ENCODE results near the gene NOS1.
"Not testable (repeated sequence)": the region's sequence is repeated elsewhere in the genome, so short reads cannot be mapped to it uniquely, and the experiment has no call there.

The NOS1 gene

DNA sequence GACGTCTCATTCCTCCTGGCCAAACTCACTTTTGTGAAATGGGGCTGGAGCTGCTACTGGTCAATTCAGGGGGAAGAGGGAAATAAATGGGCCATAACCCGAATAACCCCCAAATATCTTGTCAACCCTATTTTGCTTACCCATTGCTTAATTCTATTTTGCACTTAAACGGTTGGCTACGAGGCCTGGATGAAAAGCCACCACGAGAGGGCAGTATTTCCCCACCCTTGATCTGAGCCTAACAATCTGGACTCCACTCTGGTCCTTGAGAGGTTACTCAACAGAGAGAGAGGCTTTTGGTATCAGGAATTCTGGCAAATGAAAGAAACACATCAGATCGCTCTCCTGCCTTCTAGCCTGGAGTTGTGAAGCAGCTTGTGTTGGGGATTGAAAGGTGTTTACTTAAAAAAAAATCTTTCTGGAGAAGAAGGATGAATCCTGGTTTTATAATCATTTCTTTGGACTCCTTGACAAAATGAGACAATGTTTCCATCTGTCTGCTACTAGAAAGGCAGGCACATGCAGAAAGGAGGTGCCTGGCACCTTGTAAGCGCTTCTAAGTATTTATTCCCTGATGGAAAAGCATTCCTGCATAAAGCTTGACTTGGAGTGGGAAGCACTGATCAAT lies 148.7 kb downstream of the NOS1 start:
- no peak overlapping the region for H3K9ac ChIP-seq (ENCODE audit: low read depth, low read length)
- peaks cover 4% of the 10 kb centered on the region; the same call in 1 of the 2 replicates for H3K4me1 ChIP-seq (ENCODE audit: insufficient read depth, low read length)
- H3K36me3 ChIP-seq (ENCODE audit: insufficient read depth, low read length): no peaks in the 10 kb centered on the region
- H3K9me3 ChIP-seq (ENCODE audit: control insufficient read depth, insufficient read depth, low read length): no peaks in the 10 kb centered on the region

DNA sequence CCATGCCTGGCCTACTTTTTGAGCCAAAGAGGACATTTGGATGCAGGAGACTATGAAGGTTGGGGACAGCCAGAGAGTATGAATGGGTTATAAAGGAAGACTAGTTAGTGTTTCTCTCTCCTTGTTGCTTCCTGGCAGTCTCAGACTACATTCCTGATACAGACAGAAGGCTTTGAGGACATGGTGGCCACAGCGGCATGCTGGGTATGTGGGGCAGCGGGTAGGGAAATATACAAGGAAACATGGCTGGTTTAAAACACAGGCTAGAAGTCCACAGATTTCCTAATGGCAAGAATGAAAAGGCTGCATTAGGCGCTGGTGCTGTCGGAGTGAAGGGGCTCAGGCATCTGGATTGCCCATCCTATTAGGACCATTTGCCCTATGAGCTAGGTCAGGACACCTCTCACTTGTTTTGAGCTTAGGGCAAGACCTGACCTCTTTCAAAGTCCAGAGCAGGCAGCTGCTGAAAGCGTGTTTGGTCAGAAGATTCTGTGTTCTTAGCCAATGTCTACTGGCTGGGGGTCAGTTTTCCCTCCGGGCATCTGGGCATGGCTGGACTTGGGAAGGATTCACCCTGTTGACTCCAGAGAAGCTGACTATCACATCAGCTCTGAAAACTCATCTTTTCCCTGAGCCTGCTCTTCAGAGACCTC lies 151.0 kb downstream of the NOS1 start:
- no peaks in the 10 kb centered on the region for H3K9me3 ChIP-seq (ENCODE audit: control insufficient read depth, insufficient read depth, low read length)
- peaks cover 4% of the 10 kb centered on the region; the same call in 1 of the 2 replicates for H3K4me1 ChIP-seq (ENCODE audit: insufficient read depth, low read length)
- no peaks in the 10 kb centered on the region for H3K36me3 ChIP-seq (ENCODE audit: insufficient read depth, low read length)
- no peak overlapping the region for H3K9ac ChIP-seq (ENCODE audit: low read depth, low read length)

DNA sequence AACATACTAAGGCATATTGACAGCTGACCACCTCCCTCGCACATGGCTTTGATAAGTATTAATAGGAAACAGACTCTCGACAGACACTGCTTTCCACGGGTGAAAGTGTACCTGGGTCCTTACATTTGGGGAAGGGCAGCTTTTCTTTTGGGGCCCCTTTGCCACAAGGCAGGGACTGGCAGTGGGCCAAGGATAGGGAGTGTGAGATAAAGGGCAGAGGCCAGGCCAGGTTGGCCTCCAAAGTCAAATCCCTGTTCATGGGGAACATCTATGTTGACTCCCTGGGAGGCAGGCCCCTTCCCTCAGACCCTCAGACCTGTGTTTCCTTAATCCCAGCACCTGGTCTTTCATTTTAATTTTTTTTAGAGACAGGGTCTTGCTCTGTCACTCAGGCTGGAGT lies 151.8 kb downstream of the NOS1 start:
- Histone ChIP-seq H3K9me3 (ENCODE audit: control insufficient read depth, insufficient read depth, low read length) (no peaks in the 10 kb centered on the region), H3K4me1 (ENCODE audit: insufficient read depth, low read length) (peaks cover 4% of the 10 kb centered on the region; the same call in 1 of the 2 replicates), H3K9ac (ENCODE audit: low read depth, low read length) (no peak overlapping the region), H3K36me3 (ENCODE audit: insufficient read depth, low read length) (no peaks in the 10 kb centered on the region)

DNA sequence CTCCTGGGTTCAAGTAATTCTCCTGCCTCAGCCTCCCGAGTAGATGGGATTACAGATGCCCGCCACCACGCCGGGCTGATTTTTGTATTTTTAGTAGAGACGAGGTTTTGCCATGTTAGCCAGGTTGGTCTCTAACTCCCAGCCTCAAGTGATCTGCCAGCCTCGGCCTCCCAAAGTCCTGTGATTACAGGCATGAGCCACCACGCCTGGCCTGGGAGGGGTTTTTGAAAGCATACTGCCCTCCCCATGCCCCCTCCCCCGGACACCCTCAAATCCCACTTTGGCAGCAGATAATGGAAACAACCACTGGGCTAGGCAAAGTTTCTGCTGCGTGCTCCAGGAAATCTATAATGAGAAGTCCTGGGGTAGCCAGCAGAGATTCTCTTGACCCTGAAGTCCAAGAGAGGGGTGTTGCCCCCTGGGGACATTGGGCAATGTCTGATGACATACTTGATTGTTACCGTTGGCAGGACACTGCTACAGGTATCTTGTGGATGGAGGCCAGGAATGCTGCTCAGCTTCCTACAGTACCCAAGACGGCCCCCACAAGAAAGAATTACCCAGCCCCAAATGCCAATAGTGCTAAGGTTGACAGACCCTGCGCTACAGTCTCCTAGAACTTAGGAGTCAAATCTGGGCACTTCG lies 152.5 kb downstream of the NOS1 start:
- Histone ChIP-seq H3K9me3 (ENCODE audit: control insufficient read depth, insufficient read depth, low read length) (no peaks in the 10 kb centered on the region), H3K36me3 (ENCODE audit: insufficient read depth, low read length) (no peaks in the 10 kb centered on the region), H3K9ac (ENCODE audit: low read depth, low read length) (no peak overlapping the region), H3K4me1 (ENCODE audit: insufficient read depth, low read length) (peaks cover 4% of the 10 kb centered on the region; the same call in 1 of the 2 replicates)

DNA sequence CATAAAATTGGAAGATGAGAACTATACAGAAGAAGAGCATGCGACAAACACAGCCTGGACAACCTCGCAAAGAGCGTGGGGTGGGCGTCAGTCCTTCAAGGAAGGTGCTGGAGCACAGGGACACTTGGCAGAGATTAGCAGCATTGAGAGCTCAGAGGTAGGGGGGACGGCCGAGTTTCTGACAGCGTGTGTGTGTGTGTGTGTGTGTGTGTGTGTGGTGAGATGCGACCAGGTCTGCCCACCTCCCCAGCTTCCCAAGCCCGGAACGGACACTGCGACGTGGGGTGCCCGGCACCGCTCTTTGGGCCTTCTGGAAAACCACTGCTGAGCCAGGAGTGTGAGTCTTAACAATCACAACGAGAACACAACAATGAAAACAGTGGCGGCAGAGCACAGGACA lies 153.2 kb downstream of the NOS1 start:
- H3K9me3 ChIP-seq (ENCODE audit: control insufficient read depth, insufficient read depth, low read length): no peaks in the 10 kb centered on the region
- peaks cover 4% of the 10 kb centered on the region; the same call in 1 of the 2 replicates for H3K4me1 ChIP-seq (ENCODE audit: insufficient read depth, low read length)
- H3K9ac ChIP-seq (ENCODE audit: low read depth, low read length): no peak overlapping the region
- H3K36me3 ChIP-seq (ENCODE audit: insufficient read depth, low read length): no peaks in the 10 kb centered on the region

DNA sequence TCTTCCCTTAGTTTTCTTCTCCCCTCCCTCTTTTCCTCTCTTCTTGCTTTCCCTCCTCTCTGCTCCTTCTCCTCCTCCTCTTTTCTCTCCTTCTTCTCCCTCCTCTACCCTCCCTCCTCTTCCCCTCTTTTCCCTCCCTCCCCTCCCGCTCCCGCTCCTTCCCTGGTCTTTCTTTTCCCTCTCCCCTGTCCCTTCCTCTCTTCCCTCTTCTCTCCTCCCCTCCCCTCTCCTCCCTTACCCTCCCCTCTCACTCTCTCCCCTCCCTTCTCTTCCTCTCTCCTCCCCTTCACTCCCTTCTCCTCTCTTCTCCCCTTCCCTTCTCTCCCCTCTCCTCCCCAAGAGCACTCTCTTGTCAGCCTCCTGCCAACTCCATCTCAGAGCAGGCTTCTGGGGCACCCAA lies 153.8 kb downstream of the NOS1 start:
- Histone ChIP-seq H3K9ac (ENCODE audit: low read depth, low read length) (no peak overlapping the region), H3K36me3 (ENCODE audit: insufficient read depth, low read length) (no peaks in the 10 kb centered on the region), H3K4me1 (ENCODE audit: insufficient read depth, low read length) (peaks cover under 1% of the 10 kb centered on the region; the same call in 1 of the 2 replicates), H3K9me3 (ENCODE audit: control insufficient read depth, insufficient read depth, low read length) (no peaks in the 10 kb centered on the region)

DNA sequence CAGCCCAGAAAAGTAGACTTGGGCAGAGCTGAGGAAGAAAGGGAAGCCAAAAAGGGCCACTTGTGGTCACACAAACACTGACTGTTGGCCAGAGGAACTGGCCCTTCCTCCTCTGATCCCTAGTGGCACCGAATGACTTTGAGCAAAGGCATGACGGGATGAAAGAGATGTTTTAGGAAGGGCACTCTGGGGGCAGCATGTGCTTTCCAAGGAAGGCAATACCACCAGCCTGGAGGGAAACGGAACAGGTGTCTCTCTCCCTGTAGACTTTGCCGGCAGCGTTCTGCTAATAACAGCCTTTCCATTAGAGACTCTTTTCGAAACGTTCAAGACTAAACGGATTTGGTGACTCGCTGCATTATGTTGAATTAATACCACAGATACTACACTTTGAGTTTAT lies 158.9 kb downstream of the NOS1 start:
- Histone ChIP-seq H3K9ac (ENCODE audit: low read depth, low read length) (no peak overlapping the region), H3K36me3 (ENCODE audit: insufficient read depth, low read length) (no peaks in the 10 kb centered on the region), H3K9me3 (ENCODE audit: control insufficient read depth, insufficient read depth, low read length) (no peaks in the 10 kb centered on the region), H3K4me1 (ENCODE audit: insufficient read depth, low read length) (no peaks in the 10 kb centered on the region)

DNA sequence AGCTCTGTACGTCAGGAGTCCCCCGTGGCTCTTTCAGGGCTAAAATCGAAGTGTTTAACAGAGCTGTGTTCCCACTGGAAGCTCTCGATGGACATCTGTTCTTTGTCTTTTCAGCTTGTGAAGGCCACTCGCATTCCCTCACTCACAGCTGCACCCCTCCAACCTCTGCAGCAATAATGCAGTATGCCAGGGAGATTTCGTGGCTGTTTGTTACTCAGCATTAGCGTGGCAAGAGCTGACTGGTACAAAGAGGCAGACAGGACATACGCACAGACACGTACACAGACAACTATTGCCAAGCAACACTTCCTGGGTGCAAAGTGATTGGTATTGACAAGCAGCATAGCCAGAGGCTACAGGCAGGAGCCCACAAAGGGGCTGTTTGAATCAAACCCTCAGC lies 159.4 kb downstream of the NOS1 start:
- Histone ChIP-seq H3K4me1 (ENCODE audit: insufficient read depth, low read length) (no peaks in the 10 kb centered on the region), H3K9me3 (ENCODE audit: control insufficient read depth, insufficient read depth, low read length) (no peaks in the 10 kb centered on the region), H3K36me3 (ENCODE audit: insufficient read depth, low read length) (no peaks in the 10 kb centered on the region), H3K9ac (ENCODE audit: low read depth, low read length) (no peak overlapping the region)

DNA sequence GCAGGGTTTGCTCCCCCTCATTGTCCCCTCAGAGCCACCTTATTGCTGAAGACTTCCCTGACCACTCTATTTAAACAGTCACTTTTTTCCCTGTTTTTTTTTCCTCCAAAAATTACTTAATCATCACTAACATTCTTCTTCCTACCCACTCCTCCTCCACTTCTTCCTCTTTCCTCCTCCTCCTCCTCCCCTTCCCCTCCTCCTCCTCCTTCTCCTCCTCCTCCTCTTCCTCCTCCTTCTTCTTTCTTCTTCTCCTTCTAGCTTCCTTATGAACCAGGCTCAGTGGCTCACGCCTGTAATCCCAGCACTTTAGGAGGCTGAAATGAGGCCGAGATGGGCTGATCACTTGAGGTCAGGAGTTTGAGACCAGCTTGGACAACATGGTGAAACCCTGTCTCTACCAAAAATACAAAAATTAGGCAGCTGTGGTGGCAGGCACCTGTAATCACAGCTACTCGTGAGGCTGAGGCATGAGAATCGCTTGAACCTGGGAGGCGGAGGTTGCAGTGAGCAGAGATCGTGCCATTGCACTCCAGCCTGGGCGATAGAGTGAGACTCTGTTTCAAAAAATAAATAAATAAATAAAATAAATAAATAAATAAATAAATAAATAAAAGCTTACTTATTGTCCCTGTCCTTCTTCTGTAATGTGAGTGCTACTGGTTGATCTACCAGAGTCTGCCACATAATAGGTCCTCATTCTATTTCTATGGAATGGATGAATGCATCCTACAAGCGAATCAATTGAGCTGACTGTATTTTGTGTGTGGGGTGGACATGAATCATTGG lies 161.3 kb downstream of the NOS1 start:
- not testable (repeated sequence) for H3K4me1 ChIP-seq (ENCODE audit: insufficient read depth, low read length); H3K9ac ChIP-seq (ENCODE audit: low read depth, low read length); H3K36me3 ChIP-seq (ENCODE audit: insufficient read depth, low read length); H3K9me3 ChIP-seq (ENCODE audit: control insufficient read depth, insufficient read depth, low read length)

DNA sequence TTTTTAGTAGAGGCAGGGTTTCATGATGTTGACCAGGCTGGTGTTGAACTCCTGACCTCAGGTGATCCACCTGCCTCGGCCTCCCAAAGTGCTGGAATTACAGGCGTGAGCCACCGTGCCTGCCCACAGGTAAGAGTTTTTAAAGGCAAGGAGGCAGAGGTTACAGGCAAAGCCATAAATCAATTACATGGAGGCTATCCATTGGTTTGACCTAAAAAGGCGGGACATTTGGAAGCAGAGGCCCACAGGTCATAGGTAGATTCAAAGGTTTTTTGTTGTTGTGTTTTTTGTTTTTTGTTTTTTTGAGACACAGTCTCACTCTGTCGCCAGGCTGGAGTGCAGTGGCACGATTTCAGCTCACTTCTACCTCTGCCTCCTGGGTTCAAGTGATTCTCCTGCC lies 165.1 kb downstream of the NOS1 start:
- H3K9ac ChIP-seq (ENCODE audit: low read depth, low read length); H3K9me3 ChIP-seq (ENCODE audit: control insufficient read depth, insufficient read depth, low read length); H3K36me3 ChIP-seq (ENCODE audit: insufficient read depth, low read length): not testable (repeated sequence)
- H3K4me1 ChIP-seq (ENCODE audit: insufficient read depth, low read length): peaks cover 12% of the 10 kb centered on the region; the same call in 1 of the 2 replicates

DNA sequence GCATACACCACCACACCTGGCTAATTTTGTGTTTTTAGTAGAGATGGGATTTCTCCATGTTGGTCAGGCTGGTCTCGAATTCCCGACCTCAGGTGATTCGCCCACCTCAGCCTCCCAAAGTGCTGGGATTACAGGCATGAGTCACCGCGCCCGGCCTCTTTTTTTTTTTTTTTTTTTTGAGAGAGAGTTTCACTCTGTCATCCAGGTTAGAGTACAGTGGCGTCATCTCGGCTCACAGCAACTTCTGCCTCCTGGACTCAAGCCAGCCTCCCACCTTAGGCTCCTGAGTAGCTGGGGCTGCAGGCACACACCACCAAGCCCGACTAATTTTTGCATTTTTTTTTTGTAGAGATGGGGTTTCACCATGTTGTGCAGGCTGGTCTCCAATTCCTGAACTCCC lies 166.4 kb downstream of the NOS1 start:
- not testable (repeated sequence) for H3K9ac ChIP-seq (ENCODE audit: low read depth, low read length); H3K9me3 ChIP-seq (ENCODE audit: control insufficient read depth, insufficient read depth, low read length); H3K36me3 ChIP-seq (ENCODE audit: insufficient read depth, low read length)
- H3K4me1 ChIP-seq (ENCODE audit: insufficient read depth, low read length): peaks cover 12% of the 10 kb centered on the region; the same call in 1 of the 2 replicates

DNA sequence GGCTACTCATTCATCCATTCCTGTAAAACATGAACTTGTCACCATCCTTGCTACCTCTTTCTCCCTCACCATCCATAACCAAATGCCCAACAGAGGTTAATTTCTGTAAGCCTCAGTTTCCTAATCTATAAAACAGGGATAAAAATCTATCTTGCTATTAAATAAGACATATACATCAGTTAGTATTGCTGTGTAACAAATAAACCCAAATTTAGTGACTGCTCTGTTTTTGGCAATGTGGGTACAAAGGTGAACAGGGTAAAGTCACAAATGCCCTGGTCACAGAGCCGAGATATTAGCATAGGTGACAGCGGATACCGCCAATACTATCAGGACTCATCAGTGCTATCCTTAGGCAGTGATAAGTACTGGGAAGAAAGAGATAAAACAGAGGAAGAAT lies 167.5 kb downstream of the NOS1 start:
- H3K4me1 ChIP-seq (ENCODE audit: insufficient read depth, low read length): peaks cover 12% of the 10 kb centered on the region; the same call in 1 of the 2 replicates
- peaks cover 2% of the 10 kb centered on the region; the same call in 1 of the 2 replicates for H3K9me3 ChIP-seq (ENCODE audit: control insufficient read depth, insufficient read depth, low read length)
- H3K9ac ChIP-seq (ENCODE audit: low read depth, low read length): no peak overlapping the region
- H3K36me3 ChIP-seq (ENCODE audit: insufficient read depth, low read length): no peaks in the 10 kb centered on the region

DNA sequence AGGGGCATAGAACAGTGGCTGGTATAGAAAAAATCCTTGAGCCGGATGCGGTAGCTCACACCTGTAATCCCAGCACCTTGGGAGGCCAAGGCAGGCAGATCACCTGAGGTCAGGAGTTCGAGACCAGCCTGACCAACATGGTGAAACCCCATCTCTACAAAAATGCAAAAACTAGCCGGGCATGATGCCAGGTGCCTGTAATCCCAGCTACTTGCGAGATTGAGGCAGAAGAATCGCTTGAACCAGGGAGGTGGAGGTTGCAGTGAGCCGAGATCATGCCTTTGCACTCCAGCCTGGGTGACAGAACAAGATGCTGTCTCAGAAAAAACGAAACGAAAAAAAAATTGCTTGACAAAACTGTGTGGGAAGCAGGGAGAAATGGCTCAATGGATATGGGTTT lies 168.8 kb downstream of the NOS1 start:
- H3K9me3 ChIP-seq (ENCODE audit: control insufficient read depth, insufficient read depth, low read length); H3K9ac ChIP-seq (ENCODE audit: low read depth, low read length); H3K36me3 ChIP-seq (ENCODE audit: insufficient read depth, low read length): not testable (repeated sequence)
- peaks cover 12% of the 10 kb centered on the region; the same call in 1 of the 2 replicates for H3K4me1 ChIP-seq (ENCODE audit: insufficient read depth, low read length)

DNA sequence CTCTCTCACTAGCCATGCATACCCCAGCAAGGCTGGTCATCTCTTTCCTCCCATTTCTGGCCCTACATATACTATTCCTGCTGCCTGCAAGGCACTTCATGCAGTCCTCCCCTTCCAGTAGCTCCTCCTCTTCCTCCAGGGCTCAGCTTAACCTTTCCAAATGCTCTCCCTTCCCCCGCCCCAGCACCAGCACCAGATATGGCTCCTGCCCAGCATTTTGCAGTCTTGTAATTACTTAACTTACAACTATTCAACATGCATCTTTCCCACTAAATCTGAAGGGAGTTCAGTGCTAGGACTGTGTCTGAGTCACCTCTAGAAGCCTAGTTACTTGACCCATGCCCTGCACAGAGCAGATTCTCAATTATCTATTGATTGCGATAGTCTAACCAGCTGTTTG lies 169.4 kb downstream of the NOS1 start:
- Histone ChIP-seq H3K9me3 (ENCODE audit: control insufficient read depth, insufficient read depth, low read length) (peaks cover 2% of the 10 kb centered on the region; the same call in 1 of the 2 replicates), H3K9ac (ENCODE audit: low read depth, low read length) (no peak overlapping the region), H3K36me3 (ENCODE audit: insufficient read depth, low read length) (no peaks in the 10 kb centered on the region), H3K4me1 (ENCODE audit: insufficient read depth, low read length) (peaks cover 12% of the 10 kb centered on the region; the same call in 1 of the 2 replicates)

All from ES-I3 (cell line).